ENCODE data around the gene LIMCH1. TPM values are rescaled to one million over a fixed set of nuclear protein-coding genes. Genes with fewer than 3 reads are reported as not detected.
A peak's percentile ranks its signal among the peaks of the same experiment; 100 is the strongest.
"Not testable (repeated sequence)": the region's sequence is repeated elsewhere in the genome, so short reads cannot be mapped to it uniquely, and the experiment has no call there.

The LIMCH1 gene
- total RNA-seq, 2 experiments from 2014 or later, result not detected

DNA sequence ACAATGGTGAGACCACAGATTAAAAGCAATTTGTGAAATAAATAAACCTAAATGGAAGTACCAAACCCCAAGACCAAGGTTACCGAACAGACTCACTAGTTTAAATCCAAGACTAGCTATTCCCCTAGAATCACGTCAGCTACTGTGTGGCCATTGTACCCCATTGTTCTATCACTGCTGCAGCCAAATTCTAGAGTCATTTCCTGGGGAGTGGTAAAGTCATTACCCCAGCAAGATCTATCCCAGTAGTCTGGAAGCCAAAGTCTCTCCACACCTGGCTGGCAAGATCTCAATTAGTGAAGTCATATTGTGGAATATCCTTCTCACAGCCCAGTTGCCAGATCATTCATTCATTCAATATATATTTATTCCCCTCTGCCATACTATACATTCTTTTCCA, 143.1 kb downstream of the LIMCH1 start:
- no peaks in the 10 kb centered on the region for H3K9me3 Mint-ChIP-seq (ENCODE audit: insufficient read depth)
- ATAC-seq (no peak), DNase-seq (no peak)
- CTCF ChIA-PET, result no interaction called here
- peaks cover 2% of the 10 kb centered on the region for H3K27me3 Mint-ChIP-seq (ENCODE audit: low read depth)
- H3K4me3 Mint-ChIP-seq, result no peak overlapping the region
- H3K36me3 Mint-ChIP-seq (ENCODE audit: low read depth), result no peaks in the 10 kb centered on the region
- no peaks in the 10 kb centered on the region for H3K4me1 Mint-ChIP-seq (ENCODE audit: low read depth)
- POLR2A ChIA-PET, result no interaction called here
- H3K27ac Mint-ChIP-seq, result no peak overlapping the region

DNA sequence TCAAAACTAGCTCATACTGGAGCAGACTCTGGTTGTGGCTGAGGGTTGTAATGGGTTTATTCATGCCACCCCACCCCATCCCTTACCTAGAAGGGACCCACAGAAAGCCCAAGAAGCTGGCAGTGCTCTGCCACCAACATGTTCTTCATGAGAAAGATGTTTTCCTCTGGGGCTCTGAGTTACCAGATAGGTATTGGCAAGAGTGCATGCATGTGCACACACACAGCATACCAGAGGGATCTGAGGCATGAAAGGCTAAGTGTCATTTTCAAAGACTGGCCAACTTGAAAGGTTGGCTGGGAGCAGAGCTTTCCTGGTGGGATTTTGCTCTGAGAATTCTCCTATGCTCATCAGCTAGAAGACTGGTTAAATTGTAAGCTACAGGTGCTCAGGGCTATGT, 145.4 kb downstream of the LIMCH1 start:
- Mint-ChIP-seq H3K36me3 (ENCODE audit: low read depth) (no peaks in the 10 kb centered on the region), H3K4me3 (no peak overlapping the region), H3K27ac (no peak overlapping the region), H3K4me1 (ENCODE audit: low read depth) (no peaks in the 10 kb centered on the region), H3K9me3 (ENCODE audit: insufficient read depth) (no peaks in the 10 kb centered on the region), H3K27me3 (ENCODE audit: low read depth) (peaks cover 4% of the 10 kb centered on the region)
- DNase-seq (no peak), ATAC-seq (no peak)
- CTCF ChIA-PET, result no interaction called here
- POLR2A ChIA-PET, result no interaction called here

DNA sequence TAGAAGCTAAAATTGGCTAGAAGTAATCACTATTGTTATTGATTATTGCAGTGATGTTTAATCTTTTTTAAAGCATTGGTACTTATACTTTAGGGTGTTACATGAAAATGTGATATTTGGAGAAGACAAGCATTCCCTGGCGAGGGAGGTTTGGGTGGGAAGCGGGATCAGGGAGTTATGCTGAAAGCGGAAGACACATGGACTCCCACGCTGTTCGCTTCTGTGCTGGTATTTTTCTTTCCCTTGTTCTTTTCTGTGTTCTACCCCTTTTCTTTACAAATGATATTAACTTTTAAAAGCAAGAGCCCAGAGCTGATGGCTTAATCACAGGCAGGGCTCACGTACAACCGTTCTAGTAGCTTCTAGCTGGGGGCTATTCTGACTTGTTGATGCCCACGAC, 148.9 kb downstream of the LIMCH1 start:
- Mint-ChIP-seq H3K4me1 (ENCODE audit: low read depth) (no peaks in the 10 kb centered on the region), H3K4me3 (no peak overlapping the region), H3K9me3 (ENCODE audit: insufficient read depth) (no peaks in the 10 kb centered on the region), H3K27me3 (ENCODE audit: low read depth) (peaks cover 4% of the 10 kb centered on the region), H3K27ac (no peak overlapping the region), H3K36me3 (ENCODE audit: low read depth) (no peaks in the 10 kb centered on the region)
- no peak for ATAC-seq
- ChIA-PET POLR2A (interaction anchor here (0.6 kb wide), 1 partner anchor 584 kb away, joined by 3 read pairs; no protein-coding TSS in a partner anchor), CTCF (no interaction called here)
- no peak for DNase-seq

DNA sequence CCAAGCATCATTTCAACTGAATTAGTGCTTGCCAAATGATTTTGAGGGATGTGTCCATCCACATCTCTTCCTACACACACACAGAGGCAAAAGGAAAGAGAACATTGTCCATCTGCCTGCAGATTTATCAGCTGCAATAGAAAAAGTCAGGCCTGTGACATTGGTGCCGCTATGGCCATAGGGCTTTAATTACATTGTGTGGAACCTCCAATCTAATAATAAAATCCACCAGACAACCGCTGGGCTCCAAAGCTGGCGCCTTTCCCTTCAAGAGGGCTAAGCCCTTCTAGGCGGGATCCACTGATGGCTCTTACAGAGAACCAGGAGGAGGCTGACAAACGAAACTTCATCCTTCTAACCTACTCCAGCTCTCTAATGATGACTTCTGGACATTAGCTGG, 150.0 kb downstream of the LIMCH1 start:
- no peak for ATAC-seq
- DNase-seq, result no peak
- Mint-ChIP-seq H3K9me3 (ENCODE audit: insufficient read depth) (no peaks in the 10 kb centered on the region), H3K4me3 (no peak overlapping the region), H3K27ac (no peak overlapping the region), H3K36me3 (ENCODE audit: low read depth) (no peaks in the 10 kb centered on the region), H3K27me3 (ENCODE audit: low read depth) (peaks cover 4% of the 10 kb centered on the region), H3K4me1 (ENCODE audit: low read depth) (peaks cover 1% of the 10 kb centered on the region)
- ChIA-PET POLR2A (no interaction called here), CTCF (interaction anchor here (1.2 kb wide), 1 partner anchor 26 kb away, joined by 3 read pairs; no protein-coding TSS in a partner anchor)

DNA sequence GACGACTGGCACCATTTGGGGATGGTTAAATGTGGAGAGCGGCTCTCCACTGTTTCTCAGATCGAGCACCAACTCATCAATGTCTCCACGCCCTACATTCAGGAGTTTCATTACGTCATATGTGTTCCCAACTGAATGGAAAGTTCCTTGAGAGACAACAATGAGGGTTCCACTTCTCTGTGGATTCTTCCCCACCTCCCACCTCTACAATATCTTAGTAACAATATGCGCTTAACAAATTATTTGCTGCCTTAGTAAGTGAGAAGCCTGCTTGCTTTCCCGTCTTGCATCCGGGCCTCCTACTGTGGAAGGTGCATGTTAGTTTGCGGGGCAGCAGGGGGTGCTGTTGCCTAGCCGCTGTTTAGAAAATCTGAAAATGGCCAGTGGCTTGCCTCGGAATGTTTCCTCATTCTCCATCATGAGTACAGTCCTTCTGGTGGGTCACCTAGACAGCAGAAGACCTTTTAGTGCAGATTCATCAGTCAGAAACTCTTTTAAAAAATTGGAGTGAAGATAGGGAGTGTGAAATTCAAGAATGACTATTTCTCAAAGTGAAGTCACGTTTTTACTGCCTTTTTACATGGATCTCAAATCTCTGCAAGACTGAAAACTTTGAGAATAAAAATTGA, 154.9 kb downstream of the LIMCH1 start:
- H3K36me3 Mint-ChIP-seq (ENCODE audit: low read depth), result no peaks in the 10 kb centered on the region
- no peaks in the 10 kb centered on the region for H3K9me3 Mint-ChIP-seq (ENCODE audit: insufficient read depth)
- no peak overlapping the region for H3K27ac Mint-ChIP-seq
- H3K27me3 Mint-ChIP-seq (ENCODE audit: low read depth), result peaks cover 2% of the 10 kb centered on the region
- H3K4me3 Mint-ChIP-seq, result no peak overlapping the region
- DNase-seq (peak; percentile 46), ATAC-seq (no peak)
- ChIA-PET CTCF (interaction anchor here (0.9 to 1.0 kb wide), 3 partner anchors 191 to 197 kb away, joined by 3 to 8 read pairs (median 6); no protein-coding TSS in a partner anchor), POLR2A (no interaction called here)
- peaks cover 2% of the 10 kb centered on the region for H3K4me1 Mint-ChIP-seq (ENCODE audit: low read depth)

DNA sequence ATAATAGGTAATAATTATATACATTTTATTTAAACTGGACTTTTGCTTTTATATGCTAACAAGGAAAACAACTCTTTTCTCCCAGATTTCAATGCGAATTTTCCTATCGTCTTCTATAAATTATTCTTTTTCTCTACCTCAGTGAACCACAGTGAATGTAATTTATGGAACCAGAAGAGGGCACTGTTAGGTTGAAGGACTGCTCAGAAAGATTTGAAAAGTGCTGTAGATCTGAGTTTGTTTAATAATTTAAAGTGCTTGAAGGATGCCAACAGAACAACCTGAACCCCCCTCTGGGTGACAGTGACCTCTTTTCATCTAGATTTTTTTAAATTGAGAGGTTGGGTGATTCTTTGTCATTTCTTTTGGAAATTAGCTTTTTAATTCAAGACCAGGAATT, 155.7 kb downstream of the LIMCH1 start:
- Mint-ChIP-seq H3K27me3 (ENCODE audit: low read depth) (peaks cover 2% of the 10 kb centered on the region), H3K4me1 (ENCODE audit: low read depth) (peaks cover 2% of the 10 kb centered on the region), H3K36me3 (ENCODE audit: low read depth) (no peaks in the 10 kb centered on the region), H3K27ac (no peak overlapping the region), H3K9me3 (ENCODE audit: insufficient read depth) (no peaks in the 10 kb centered on the region), H3K4me3 (no peak overlapping the region)
- CTCF ChIA-PET, result interaction anchor here (1.0 kb wide), 1 partner anchor 195 kb away, joined by 8 read pairs; no protein-coding TSS in a partner anchor
- POLR2A ChIA-PET, result no interaction called here
- ATAC-seq, result no peak
- DNase-seq, result no peak

DNA sequence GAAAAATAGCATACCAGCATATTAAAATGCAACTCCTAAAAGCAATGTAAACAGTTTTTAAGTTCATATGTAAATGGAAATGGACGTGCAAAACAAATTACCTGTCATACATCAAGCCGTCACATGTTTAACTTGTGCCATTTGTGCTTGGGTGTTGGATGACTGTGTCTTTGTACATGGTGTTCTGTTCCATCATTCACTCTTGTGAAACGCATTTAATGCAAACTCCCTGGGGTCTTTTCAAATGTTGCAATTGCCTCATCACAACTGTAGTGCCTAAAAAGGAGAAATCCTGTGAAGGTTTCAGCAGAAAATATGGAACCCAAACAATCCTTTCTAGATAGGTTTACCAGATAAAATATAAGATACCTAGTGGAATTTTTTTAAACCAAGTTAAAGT, 158.2 kb downstream of the LIMCH1 start:
- H3K9me3 Mint-ChIP-seq (ENCODE audit: insufficient read depth), result no peaks in the 10 kb centered on the region
- H3K27me3 Mint-ChIP-seq (ENCODE audit: low read depth), result peaks cover 2% of the 10 kb centered on the region
- ATAC-seq (no peak), DNase-seq (no peak)
- ChIA-PET POLR2A (no interaction called here), CTCF (no interaction called here)
- no peaks in the 10 kb centered on the region for H3K36me3 Mint-ChIP-seq (ENCODE audit: low read depth)
- no peak overlapping the region for H3K27ac Mint-ChIP-seq
- H3K4me3 Mint-ChIP-seq, result no peak overlapping the region
- peaks cover 2% of the 10 kb centered on the region for H3K4me1 Mint-ChIP-seq (ENCODE audit: low read depth)

DNA sequence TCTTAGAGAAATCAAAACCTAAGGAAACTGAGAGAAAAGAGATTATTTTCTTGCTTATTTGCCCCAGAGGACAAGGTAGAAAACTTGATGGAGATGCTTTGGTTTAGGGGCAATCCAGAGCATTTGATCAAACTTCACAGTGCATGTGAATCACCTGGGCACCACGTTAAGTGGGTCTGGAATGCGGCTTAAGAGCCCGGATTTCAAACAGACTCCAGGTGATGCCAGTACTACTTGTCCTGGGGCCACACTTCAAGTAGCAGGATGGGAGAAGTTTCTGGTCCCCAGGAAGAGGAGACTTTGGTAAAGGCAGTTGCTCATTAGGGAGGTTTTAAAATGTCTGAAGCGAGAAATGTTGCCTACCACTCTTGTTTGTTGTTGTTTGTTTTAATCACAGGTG, 158.8 kb downstream of the LIMCH1 start:
- H3K36me3 Mint-ChIP-seq (ENCODE audit: low read depth), result no peaks in the 10 kb centered on the region
- ChIA-PET POLR2A (no interaction called here), CTCF (no interaction called here)
- H3K9me3 Mint-ChIP-seq (ENCODE audit: insufficient read depth), result no peaks in the 10 kb centered on the region
- H3K27me3 Mint-ChIP-seq (ENCODE audit: low read depth), result peaks cover 2% of the 10 kb centered on the region
- H3K27ac Mint-ChIP-seq, result no peak overlapping the region
- ATAC-seq (no peak), DNase-seq (no peak)
- peaks cover 2% of the 10 kb centered on the region for H3K4me1 Mint-ChIP-seq (ENCODE audit: low read depth)
- no peak overlapping the region for H3K4me3 Mint-ChIP-seq

DNA sequence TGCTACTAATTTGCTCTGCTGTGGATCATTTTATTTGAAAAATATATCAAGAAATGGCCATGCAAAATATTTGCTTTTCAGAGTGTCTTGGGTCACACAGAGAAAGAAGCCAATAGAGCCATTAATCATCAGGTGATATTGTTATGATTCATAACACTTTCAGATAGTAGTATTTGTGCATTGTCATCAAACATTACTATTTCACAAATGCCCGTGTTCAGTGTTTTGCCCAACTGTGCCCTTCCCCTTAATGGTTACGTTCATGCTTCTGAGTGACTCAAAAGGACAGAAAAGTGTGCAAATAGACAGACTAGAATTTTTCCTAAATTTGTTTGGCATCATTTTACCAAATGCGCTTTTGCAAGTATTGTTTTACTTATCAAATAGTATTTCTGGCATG, 164.0 kb downstream of the LIMCH1 start:
- no peak overlapping the region for H3K27ac Mint-ChIP-seq
- H3K4me1 Mint-ChIP-seq (ENCODE audit: low read depth), result no peaks in the 10 kb centered on the region
- DNase-seq (no peak), ATAC-seq (no peak)
- peaks cover 2% of the 10 kb centered on the region for H3K27me3 Mint-ChIP-seq (ENCODE audit: low read depth)
- ChIA-PET CTCF (no interaction called here), POLR2A (no interaction called here)
- no peaks in the 10 kb centered on the region for H3K9me3 Mint-ChIP-seq (ENCODE audit: insufficient read depth)
- no peaks in the 10 kb centered on the region for H3K36me3 Mint-ChIP-seq (ENCODE audit: low read depth)
- no peak overlapping the region for H3K4me3 Mint-ChIP-seq

DNA sequence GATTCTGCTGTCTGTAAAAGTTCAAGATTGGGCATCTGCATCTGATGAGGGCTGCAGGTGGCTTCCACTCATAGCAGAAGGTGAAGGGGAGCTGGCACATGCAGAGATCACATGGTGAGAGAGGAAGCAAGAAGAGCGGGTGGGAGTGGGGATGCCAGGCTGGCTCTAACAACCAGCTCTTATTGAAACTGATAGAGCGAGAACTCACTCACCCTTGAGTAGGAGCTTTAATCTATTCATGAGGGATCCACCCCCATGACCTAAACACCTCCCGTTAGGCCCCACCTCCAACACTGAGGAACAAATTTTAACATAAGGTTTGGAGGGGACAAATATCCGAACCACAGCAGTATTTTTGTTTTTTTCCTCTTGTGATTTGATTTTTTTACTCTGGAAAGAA, 164.8 kb downstream of the LIMCH1 start:
- ATAC-seq (no peak), DNase-seq (no peak)
- ChIA-PET CTCF (no interaction called here), POLR2A (no interaction called here)
- Mint-ChIP-seq H3K4me3 (no peak overlapping the region), H3K27me3 (ENCODE audit: low read depth) (peaks cover 2% of the 10 kb centered on the region), H3K4me1 (ENCODE audit: low read depth) (no peaks in the 10 kb centered on the region), H3K27ac (no peak overlapping the region), H3K36me3 (ENCODE audit: low read depth) (no peaks in the 10 kb centered on the region), H3K9me3 (ENCODE audit: insufficient read depth) (no peaks in the 10 kb centered on the region)

DNA sequence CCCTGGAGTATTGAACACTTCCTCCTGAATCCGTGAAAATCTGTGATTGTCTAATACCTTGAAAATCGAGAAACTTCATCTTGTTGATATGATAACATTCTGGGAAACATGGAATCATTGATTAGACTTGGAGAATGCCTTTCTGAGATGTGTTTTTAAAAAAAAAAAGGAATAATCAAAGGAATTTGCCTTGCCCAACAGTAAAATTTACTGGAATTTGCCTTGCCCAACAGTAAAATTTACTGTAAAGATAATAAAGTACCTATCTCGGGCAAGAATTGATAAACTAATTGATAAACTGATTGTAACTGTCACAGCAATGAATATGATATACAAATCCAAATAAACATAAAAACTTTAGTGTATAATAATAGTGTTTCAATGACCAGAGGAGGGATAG, 165.8 kb downstream of the LIMCH1 start:
- ATAC-seq, result no peak
- Mint-ChIP-seq H3K4me1 (ENCODE audit: low read depth) (no peaks in the 10 kb centered on the region), H3K27ac (no peak overlapping the region)

DNA sequence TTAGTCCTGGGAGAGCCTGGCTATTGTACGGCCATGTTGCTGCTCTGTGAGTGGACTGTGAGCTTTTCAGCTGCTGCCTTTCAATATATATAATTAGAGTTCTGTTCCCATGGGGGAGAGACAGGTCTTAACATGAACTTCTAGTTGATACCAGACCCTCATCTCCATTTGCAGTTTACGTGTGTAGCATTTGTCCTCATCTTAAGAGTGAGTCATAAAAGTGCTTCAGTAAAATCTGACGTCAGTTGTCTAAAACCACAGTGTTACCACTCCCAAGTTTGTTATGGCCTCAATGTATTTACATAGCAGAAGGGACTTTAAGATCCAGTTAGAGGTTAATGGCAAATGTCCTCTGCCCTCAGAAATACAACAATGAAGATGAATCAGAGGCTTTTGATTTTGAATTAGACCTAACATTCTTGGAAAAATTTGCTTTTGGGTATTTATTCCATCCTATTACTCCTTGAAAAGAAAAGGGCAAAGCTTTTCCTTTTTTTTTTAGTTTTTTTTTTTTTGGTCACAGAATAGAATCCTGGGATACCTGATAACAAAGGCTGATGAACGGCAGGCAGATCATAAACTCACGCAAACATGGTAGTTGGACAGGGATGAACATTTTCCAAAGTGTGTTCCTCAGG, 172.0 kb downstream of the LIMCH1 start:
- ATAC-seq (no peak), DNase-seq (no peak)
- Mint-ChIP-seq H3K4me3 (no peak overlapping the region), H3K36me3 (ENCODE audit: low read depth) (no peaks in the 10 kb centered on the region), H3K27ac (no peak overlapping the region), H3K9me3 (ENCODE audit: insufficient read depth) (no peaks in the 10 kb centered on the region), H3K4me1 (ENCODE audit: low read depth) (no peaks in the 10 kb centered on the region), H3K27me3 (ENCODE audit: low read depth) (peaks cover 2% of the 10 kb centered on the region)
- ChIA-PET CTCF (interaction anchor here (1.2 kb wide), 1 partner anchor 173 kb away, joined by 3 read pairs; no protein-coding TSS in a partner anchor), POLR2A (no interaction called here)

More for the DNA sequence above, 165.8 kb downstream of the LIMCH1 start:
- Mint-ChIP-seq H3K9me3 (ENCODE audit: insufficient read depth) (no peaks in the 10 kb centered on the region), H3K4me3 (no peak overlapping the region), H3K36me3 (ENCODE audit: low read depth) (no peaks in the 10 kb centered on the region), H3K27me3 (ENCODE audit: low read depth) (peaks cover 2% of the 10 kb centered on the region)
- no peak for DNase-seq
- ChIA-PET POLR2A (no interaction called here), CTCF (no interaction called here)

DNA sequence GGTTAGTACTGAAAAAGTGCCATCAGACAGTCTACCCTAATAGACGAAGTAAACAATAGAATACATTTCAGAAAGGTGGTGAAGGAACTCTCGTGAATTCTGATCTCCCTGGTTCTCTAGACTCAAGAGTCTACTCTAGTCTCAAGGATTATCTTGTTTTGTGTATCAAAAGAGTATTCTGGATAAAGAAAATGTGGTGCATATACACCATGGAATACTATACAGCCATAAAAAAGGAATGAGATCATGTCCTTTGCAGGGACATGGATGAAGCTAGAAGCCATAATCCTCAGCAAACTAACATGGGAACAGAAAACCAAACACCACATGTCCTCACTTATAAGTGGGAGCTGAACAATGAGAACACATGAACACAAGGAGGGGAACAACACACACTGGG, 173.7 kb downstream of the LIMCH1 start:
- H3K4me3 Mint-ChIP-seq; ATAC-seq; H3K27me3 Mint-ChIP-seq (ENCODE audit: low read depth); POLR2A ChIA-PET; DNase-seq; H3K4me1 Mint-ChIP-seq (ENCODE audit: low read depth); H3K36me3 Mint-ChIP-seq (ENCODE audit: low read depth); CTCF ChIA-PET; H3K27ac Mint-ChIP-seq; H3K9me3 Mint-ChIP-seq (ENCODE audit: insufficient read depth): not testable (repeated sequence)
